ENCODE measurements around the gene LUM. TPM values are rescaled to one million over a fixed set of nuclear protein-coding genes. Genes with fewer than 3 reads are reported as not detected.

LUM gene
- total RNA-seq, 1 donor from 2014 or later, result 170 TPM

DNA sequence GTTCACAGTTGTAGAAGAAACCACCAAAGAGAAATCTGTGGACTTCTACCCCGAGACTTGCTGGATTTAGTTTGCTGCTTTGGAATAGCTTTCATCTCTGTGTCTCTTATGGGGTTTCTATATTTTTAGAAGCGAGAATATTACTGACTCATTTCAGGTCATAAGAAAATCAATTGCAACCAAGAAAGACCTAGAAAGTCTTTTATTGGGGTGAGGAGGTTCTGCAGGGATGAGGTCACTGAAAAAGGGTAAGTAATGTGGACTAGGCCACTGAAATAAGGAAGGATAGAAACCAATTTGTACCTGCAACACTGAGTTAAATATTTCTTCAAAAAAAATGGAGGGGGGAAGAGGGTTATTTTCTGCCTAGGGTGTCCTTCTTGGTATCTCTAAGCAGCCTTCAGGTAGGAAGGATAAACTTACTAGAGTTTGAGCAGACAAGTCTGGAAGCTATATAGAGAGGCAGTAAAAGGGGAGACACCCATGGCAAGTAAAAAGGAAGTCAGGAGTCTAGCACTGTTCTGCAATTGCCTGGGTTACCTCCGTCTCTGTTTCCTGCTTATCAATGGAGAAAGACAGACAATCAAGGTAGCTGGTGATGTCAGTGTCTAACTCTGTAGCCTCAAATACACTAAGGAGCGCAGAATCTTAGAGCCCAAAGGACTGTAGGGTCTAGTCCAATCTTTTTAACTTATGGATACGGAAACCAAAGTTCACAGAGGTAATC, 33.9 kb downstream of the LUM start:
- DNase-seq (ENCODE audit: low spot score), result no peak

DNA sequence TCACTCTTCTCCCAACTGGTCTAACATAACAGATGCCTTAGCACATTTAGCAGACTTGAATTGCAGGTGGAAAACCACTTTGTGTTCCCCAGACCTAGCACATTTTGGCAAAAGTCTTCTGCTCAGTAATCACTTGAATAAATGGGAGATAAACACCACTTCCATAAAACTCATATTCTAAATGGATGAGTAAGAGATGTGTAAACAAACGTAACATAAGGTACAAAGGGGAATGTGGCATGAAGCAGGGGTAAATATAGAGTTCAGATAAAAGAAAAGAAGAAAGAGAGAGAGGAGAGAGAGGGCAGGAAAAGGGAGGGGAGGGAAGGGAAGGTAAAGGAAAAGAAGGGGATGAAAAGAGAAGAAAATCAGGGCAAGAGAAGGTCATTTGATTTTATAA, 36.4 kb downstream of the LUM start:
- no peak for DNase-seq (ENCODE audit: low spot score)

DNA sequence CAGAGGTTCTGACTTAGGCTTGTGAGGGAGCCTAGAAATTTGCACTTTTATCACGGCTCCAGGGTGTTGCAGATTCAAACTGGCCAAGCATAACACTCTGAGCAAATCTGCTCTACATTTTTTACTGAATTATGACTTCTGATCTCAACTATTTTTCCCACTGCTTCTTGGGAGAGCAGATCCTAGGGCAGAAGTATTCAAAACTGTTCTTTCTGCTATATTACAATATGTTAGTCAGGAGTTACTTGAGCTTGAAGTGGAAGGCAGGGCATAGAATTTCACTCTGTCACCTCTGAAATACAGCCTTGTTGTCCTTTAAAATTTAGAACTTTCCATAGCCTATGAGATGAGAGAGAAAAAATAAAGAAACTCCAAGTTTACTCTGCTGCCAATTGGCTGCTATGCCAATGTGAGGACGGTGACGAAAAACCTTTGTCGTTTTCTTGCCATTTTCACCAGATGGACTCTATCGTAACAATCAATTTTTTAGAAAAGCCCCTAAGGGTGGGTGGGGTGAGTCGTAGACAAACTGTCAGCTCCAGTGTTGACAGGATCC, 37.1 kb downstream of the LUM start:
- no peak for DNase-seq (ENCODE audit: low spot score)

DNA sequence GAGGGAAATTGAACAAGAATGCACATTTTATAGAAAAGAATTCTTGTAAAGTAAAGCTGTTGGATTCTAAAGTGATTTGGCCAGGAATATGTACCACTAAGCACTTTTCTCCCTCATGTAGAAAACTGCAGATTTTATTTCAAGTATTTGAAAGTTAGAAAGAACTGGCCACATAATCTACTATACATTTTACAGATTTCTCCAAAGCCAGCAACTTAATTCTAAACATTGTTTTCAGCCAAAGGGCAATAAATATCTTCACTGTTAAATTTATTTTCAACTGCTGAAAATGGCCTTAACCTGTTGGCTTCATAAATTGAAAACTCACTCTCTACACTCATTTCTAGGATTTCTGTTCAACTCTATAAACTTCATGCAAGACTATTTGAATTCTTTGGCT, 37.9 kb downstream of the LUM start:
- DNase-seq (ENCODE audit: low spot score), result no peak

DNA sequence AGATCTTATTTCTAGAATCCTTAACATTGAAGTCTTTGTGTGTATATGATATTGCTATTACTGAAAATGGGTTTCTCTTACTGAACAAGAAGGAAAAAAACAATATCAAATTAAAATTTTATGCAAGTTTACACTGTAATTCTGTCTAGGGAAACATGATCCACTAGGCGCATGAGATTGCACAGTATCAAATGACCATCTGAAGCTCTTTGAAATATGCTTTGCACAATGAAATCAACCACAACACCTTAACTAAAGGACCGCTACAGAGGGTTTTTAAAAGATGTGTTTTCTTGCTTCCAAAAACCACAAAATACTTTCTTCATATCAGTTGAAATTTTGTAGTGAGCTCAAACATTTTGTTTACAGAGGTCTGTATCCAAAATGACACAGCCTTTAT, 38.4 kb downstream of the LUM start:
- DNase-seq (ENCODE audit: low spot score), result no peak

DNA sequence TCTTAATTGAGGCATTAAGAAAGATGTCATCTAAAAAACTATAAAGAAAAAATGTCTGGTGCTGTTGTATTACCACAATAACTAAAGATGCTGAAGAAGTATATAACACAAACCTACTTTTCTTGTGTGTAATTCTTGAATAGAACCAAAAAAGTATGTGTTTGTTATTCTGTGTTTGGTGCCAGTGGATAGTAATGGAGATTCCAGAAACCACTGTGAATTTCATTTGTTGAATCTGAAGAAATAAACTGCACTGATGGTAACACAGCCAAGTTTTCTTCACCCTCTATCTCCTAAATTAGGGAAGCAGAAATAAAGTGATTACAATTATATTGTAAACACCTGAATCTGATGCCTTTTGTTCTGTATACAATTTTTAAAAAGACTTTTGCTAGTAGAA, 40.4 kb downstream of the LUM start:
- no peak for DNase-seq (ENCODE audit: low spot score)

DNA sequence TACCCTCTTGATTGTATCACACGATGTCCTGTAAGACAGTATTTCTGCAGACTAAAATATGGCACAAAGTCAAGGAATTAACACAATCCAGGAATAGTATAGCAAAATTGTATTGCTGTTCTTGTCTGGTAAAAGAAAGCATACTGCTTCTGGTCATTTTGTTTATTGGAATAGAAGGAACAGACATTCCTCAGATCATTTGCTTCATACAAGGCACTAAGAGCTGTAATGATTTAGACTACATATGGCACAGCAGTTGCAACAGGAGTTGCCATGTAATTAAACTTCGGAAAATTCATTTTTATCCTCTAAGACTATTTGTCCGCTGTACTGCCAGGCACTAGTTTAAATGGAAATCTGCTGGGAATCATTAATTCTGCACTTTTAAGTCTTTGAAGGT, 45.9 kb downstream of the LUM start:
- no peak for DNase-seq (ENCODE audit: low spot score)

DNA sequence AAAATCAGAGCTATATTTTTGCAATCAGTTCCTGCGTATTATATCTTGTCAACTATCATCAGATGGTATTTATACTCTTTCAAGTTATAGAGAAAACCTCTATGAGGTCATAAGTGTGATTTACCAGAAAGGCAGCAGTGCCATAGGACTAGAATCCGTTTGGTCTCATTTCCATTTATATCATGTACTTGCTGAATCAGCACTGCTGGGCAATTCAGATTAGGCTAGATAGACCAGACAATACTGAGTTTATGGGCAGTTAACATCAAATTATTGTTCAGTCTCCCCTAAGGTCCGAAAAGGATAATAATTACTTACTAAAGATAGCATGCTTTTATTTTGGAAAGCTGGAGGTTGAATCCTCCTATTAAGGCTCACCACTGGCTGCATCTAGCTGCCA, 46.7 kb downstream of the LUM start:
- DNase-seq (ENCODE audit: low spot score), result no peak

DNA sequence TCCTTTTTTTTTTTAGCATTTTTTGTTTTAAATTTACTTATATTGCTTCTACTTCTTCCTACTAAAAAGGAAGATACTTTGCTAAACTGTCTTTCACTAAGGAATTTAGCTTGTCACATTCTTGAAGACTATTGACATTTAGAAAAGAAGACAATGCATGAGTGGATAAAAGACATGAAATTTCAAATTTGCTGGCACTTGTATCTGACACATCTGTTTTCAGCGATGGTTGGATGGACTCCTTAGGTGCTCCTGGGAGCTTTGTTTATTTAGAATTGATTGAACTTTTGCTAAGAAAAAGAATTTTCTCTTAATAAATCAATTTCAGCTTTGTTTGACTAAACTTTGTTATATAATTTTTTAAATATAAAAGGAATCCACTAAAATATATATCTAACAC, 50.2 kb downstream of the LUM start:
- DNase-seq (ENCODE audit: low spot score), result no peak

DNA sequence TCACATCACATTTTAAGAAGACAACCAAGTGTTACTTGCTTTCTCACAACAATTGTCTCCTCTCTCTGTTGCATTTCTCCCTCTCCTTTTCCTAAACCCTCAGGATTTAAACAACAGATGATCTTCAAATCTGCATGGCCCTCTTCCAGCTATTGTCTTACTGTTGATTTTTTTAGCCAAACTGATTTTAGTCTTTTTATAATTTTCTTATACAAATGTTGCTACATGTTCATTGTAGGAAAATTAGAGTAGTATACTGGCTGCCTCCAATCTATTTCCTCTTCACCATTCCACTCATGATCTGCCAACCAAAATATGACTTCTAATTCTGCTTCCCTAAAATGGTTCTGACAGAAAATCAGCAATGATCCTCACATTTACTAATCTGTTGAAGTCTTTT, 52.1 kb downstream of the LUM start:
- no peak for DNase-seq (ENCODE audit: low spot score)

DNA sequence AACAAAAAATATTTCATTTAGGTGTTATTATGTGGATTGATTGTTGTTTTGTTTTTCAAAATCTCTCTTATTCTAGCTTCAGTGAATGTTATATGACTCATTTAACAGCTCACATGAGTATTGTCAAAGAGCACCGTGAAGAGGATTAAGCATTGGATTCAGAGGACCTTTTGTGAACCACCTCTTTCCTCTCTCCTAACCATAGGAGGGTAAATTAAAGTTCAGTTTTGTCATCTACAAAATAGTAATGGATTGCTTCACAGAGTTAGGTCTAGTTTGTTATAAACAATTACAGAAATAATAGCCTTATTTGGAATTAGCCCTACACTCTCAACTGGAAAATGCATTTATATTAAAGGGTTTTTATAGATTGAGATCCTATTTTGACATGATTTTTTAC, 52.5 kb downstream of the LUM start:
- no peak for DNase-seq (ENCODE audit: low spot score)

DNA sequence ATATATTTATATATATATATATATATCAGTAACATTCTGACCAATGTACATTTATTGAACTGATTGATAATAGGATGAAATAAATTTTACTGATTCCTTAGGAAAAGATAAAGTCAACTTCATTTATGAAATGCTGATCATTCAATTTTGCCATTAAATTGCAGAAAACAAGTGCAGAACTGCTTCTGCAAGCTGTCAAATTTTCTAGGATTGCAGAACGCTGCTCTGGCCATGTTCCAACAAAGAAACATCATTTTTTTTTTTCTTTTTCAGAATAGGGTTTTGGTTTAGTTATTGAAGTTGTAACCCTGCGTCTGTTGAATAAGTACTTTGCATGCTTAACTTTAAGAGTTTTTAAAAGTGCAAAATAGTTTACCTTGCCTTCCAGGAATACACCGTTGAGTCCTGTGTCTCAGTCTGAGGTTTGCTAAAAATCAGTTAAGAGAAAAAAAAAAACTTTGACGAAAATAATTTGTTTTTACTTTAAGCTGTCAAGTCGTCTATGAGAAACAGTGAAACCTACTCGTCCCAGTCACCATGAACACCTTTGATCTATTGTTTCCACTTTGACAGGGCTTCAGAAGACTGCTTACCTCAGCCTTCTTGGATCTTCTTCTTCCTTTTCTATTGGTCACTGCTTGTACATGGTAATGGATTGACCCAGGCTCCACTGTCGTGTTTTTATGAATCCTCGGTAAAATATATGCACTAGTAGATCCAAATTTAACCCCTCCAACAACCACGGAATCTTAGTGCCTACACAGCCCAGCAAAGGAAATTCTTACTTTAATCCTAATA, 53.7 kb downstream of the LUM start, which contains the start of gene KERA:
Gene KERA, minus strand, starts transcription at position 657 of the 798 bp plus-strand sequence. CDS start 1,743 bp downstream, outside the sequence.
- no peak for DNase-seq (ENCODE audit: low spot score)

DNA sequence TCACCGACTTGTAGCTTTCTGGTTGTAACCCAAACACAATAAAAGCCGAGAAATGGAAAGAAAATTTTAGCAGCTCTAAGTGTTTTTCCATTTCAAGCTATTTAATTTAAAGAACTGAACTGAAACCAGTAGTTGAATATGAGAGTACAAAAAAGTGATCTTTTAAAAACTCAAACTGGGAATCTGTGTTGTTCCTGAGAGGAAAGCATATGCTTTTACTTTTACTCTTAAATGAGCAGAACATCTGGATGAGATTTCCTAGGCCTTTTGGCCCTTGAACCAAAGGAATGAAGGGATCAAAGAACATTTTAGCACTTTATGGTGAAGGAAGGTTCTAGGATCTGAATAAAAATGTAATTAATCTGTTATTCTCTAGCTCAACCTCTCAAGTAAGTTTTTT, 54.8 kb downstream of the LUM start:
- DNase-seq (ENCODE audit: low spot score), result no peak

DNA sequence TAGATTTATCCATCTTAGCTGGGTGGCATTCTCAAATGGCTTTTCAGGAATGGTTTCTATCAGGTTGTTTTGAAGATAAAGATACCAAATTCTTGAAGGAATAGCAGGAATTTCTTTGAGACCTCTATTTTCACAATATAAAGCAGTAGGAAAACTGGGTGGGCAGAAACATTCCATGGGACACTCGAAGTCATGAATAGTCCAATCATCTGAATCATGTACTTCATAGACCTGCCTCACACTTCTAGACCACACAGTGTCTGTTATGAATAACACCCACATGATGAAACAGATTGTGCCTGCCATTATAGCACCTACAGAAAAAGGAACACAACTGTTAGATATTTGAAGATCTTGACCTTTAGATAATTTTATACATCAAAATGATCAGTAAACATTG, 55.3 kb downstream of the LUM start:
- no peak for DNase-seq (ENCODE audit: low spot score)

DNA sequence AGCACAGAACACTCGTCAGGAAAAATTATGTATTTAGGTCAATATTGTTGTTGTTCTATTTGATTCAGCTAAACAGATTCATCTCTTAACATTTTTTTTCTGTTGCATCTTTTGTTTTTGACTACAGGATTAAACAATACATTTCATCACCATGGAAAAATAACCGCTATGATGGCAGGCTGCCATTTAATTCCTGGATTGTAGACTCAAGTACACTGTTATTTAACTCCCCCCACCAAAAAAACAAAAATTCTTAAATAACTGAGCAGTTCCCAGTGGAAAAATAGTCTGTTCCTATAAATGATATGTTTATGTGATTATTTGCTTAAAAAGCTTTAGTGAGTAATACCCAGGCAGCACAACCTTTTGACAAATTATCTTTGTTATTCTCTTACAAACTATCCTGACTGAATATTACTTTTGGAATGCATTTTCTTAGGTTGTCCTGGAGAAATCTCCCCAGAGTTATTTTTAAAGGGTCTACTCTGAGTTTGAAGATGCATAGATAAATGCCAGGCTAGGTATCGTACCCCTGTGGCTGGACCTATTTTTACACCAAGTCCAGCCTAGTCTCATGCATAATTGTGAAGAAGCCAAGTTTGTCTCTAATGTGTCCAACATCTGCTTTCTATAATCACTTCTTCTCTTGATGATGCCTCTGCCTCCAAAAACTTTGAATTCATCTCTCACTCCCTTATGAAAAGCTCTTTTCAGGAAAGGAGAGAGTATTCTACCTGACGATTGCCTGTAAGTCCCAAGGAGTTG, 57.2 kb downstream of the LUM start:
- DNase-seq (ENCODE audit: low spot score), result no peak

Other genes with a start within 250 kb of the LUM start
- not detected for gene CCER1, start 156.3 kb downstream of the LUM start, total RNA-seq
- not detected for gene EPYC, start 106.5 kb downstream of the LUM start, total RNA-seq
- not detected for gene KERA, start 53.5 kb downstream of the LUM start, total RNA-seq
- 1,241 TPM for gene DCN, start 71.3 kb upstream of the LUM start, total RNA-seq